Caco-2 (cell line): Measurements from ENCODE around the gene SLCO4A1. TPM values are rescaled to one million over a fixed set of nuclear protein-coding genes. Genes with fewer than 3 reads are reported as not detected.

ENCODE experiments used
- BruUV-seq: library from RNA; stranded (reverse); fragments of 400-500 nt; replicated peaks from 2 replicates; lab custom pipeline; 2021; lab: Mats Ljungman, UMichigan
- CTCF ChIA-PET: fragments of 300-600 bp; sonication (Branson Sonifier 250); formaldehyde crosslinking; loops from one replicate; lab custom pipeline; 2022; ENCODE audit warnings: antibody characterized with exemption; lab: Charles Lee
- POLR2A ChIA-PET: fragments of 300-600 bp; sonication (Branson Sonifier 250); formaldehyde crosslinking; loops from one replicate; lab custom pipeline; 2022; ENCODE audit warnings: antibody characterized with exemption; lab: Charles Lee
- DNase-seq, 2 experiments: peaks; one replicate each; pipeline versions ENCODE4 v3.0.0 to v3.0.0-alpha.2; 2020 to 2022
- H3K27me3 ChIP-seq: replicated peaks from 2 replicates; pipeline ENCODE4 v1.6.0; 2011; ENCODE audit warnings: low read length; ENCODE audit not compliant: control insufficient read depth, insufficient read depth
- H3K36me3 ChIP-seq: 2 replicates; pipeline ENCODE4 v1.5.1; 2011; ENCODE audit warnings: low read length; ENCODE audit not compliant: control insufficient read depth, insufficient read depth
- H3K4me1 ChIP-seq: fragments of 250-450 bp; sonication (Bioruptor Pico); 2 replicates; pipeline ENCODE4 v1.5.1; 2020; ENCODE audit warnings: mild to moderate bottlenecking
- H3K4me3 ChIP-seq: 2 replicates; pipeline ENCODE4 v1.5.1; 2011; ENCODE audit warnings: low read depth, mild to moderate bottlenecking, control low read depth, low read length
- H3K9me3 ChIP-seq: fragments of 250-450 bp; sonication (Bioruptor Pico); 2 replicates; pipeline ENCODE4 v1.5.1; 2020; ENCODE audit warnings: mild to moderate bottlenecking, moderate library complexity
- H3K27ac Mint-ChIP-seq: one replicate; pipeline ENCODE4 v1.8.0; 2022; ENCODE audit warnings: mixed read lengths; ENCODE audit not compliant: unreplicated experiment
- H3K27me3 Mint-ChIP-seq: one replicate; pipeline ENCODE4 v1.8.0; 2022; ENCODE audit warnings: mixed read lengths; ENCODE audit not compliant: insufficient read depth, unreplicated experiment
- H3K36me3 Mint-ChIP-seq: one replicate; pipeline ENCODE4 v1.8.0; 2022; ENCODE audit warnings: mild to moderate bottlenecking, mixed read lengths; ENCODE audit not compliant: insufficient read depth, unreplicated experiment
- H3K4me1 Mint-ChIP-seq: one replicate; pipeline ENCODE4 v1.8.0; 2022; ENCODE audit warnings: low read depth, mixed read lengths; ENCODE audit not compliant: unreplicated experiment
- H3K4me3 Mint-ChIP-seq: one replicate; pipeline ENCODE4 v1.8.0; 2022; ENCODE audit warnings: mild to moderate bottlenecking, moderate library complexity, mixed read lengths; ENCODE audit not compliant: unreplicated experiment
- H3K9me3 Mint-ChIP-seq: one replicate; pipeline ENCODE4 v1.8.0; 2022; ENCODE audit warnings: mixed read lengths; ENCODE audit not compliant: unreplicated experiment
- CTCF ChIP-seq, 2 experiments: fragments of 200-600 bp in 1 of 2; IDR thresholded peaks; 1 replicate in 1 of 2; 2 replicates in 1 of 2; pipeline versions ENCODE4 v1.5.1 to v1.8.0; 2011 to 2022; ENCODE audit warnings: antibody characterized with exemption in 1 of 2, control low read depth in 1 of 2, inconsistent platforms in 1 of 2, low read depth in 1 of 2, low read length in 1 of 2, mild to moderate bottlenecking in 1 of 2, moderate library complexity in 1 of 2; ENCODE audit not compliant: insufficient read depth in 1 of 2, severe bottlenecking in 1 of 2, unreplicated experiment in 1 of 2
- intact Hi-C: fragments of 100-400 bp; cut with micrococcal nuclease; formaldehyde crosslinking; loops from one replicate; pipeline ENCODE4 v1.10.0; 2022; ENCODE audit not compliant: unreplicated experiment
- total RNA-seq: library from RNA; stranded (reverse); gene quantifications from 2 replicates; pipeline ENCODE4 v1.2.3, GENCODE V29; 2022

The SLCO4A1 gene
- total RNA-seq, 1 experiment from 2014 or later: 18.7 TPM

GRCh38 chr20:62615750-62616251 is 26.5 kb upstream of the SLCO4A1 start:
- H3K36me3 ChIP-seq: no peaks in the 10 kb centered on the region
- H3K4me1 ChIP-seq: peaks cover 12% of the 10 kb centered on the region
- peaks cover 5% of the 10 kb centered on the region for H3K9me3 ChIP-seq
- ChIA-PET CTCF (interaction anchor here (1.6 to 1.7 kb wide), 2 partner anchors 176 to 177 kb away, joined by 4 to 8 read pairs; no protein-coding TSS in a partner anchor), POLR2A (no interaction called here)
- Mint-ChIP-seq H3K36me3 (no peaks in the 10 kb centered on the region), H3K4me1 (peaks cover 6% of the 10 kb centered on the region), H3K4me3 (no peak overlapping the region), H3K27me3 (no peaks in the 10 kb centered on the region), H3K9me3 (peaks cover 3% of the 10 kb centered on the region), H3K27ac (no peak overlapping the region)
- no peaks in the 10 kb centered on the region for H3K27me3 ChIP-seq
- no peak overlapping the region for H3K4me3 ChIP-seq
- BruUV-seq: no TSS peak
- DNase-seq: no peak
- TF ChIP-seq CTCF (IDR thresholded peaks at IDR 0.05; ENCODE audit: insufficient read depth in 1 of 2, low read depth in 1 of 2, low read length in 1 of 2, severe bottlenecking in 1 of 2, unreplicated experiment in 1 of 2): no peak
- intact Hi-C loops: loop anchor here (1.0 to 5.0 kb wide), 6 partner anchors 32 to 314 kb away; partner anchors contain the start of genes ADRM1 and CABLES2

GRCh38 chr20:62616728-62617621 is 25.3 kb upstream of the SLCO4A1 start:
- H3K9me3 Mint-ChIP-seq: no peaks in the 10 kb centered on the region
- Histone ChIP-seq H3K36me3 (no peaks in the 10 kb centered on the region), H3K9me3 (no peaks in the 10 kb centered on the region), H3K4me1 (peaks cover 16% of the 10 kb centered on the region), H3K27me3 (no peaks in the 10 kb centered on the region), H3K4me3 (no peak overlapping the region)
- no TSS peak for BruUV-seq
- ChIA-PET CTCF (interaction anchor here (0.6 to 2.3 kb wide), 51 partner anchors 9 to 315 kb away, joined by 3 to 55 read pairs (median 4); partner anchors contain the start of genes CABLES2, RBBP8NL, RPS21 and SLCO4A1), POLR2A (no interaction called here)
- DNase-seq: peak; percentile 92 to 96
- intact Hi-C loops: loop anchor here (1.0 to 5.0 kb wide), 6 partner anchors 34 to 315 kb away; partner anchors contain the start of genes ADRM1 and CABLES2
- peaks cover 8% of the 10 kb centered on the region for H3K4me1 Mint-ChIP-seq
- H3K27me3 Mint-ChIP-seq: no peaks in the 10 kb centered on the region
- peak; percentile 100 for TF ChIP-seq CTCF (IDR thresholded peaks at IDR 0.05; ENCODE audit: insufficient read depth in 1 of 2, low read depth in 1 of 2, low read length in 1 of 2, severe bottlenecking in 1 of 2, unreplicated experiment in 1 of 2)
- H3K4me3 Mint-ChIP-seq: no peak overlapping the region
- no peaks in the 10 kb centered on the region for H3K36me3 Mint-ChIP-seq
- H3K27ac Mint-ChIP-seq: peak overlapping the region; percentile 32
